Stimulated activated CD8-positive, alpha-beta memory T cell treated with anti-CD3 and anti-CD28 coated beads, Interleukin-15, amount 100 ng/mL, for 24 hours (primary cell): Measurements from ENCODE around the gene TNN.
"Not testable (repeated sequence)": the region's sequence is repeated elsewhere in the genome, so short reads cannot be mapped to it uniquely, and the experiment has no call there.

Source experiments
- DNase-seq: peaks from one replicate; pipeline ENCODE4 v3.0.0-alpha.2; 2020; ENCODE audit warnings: low read depth

Gene TNN, protein sequence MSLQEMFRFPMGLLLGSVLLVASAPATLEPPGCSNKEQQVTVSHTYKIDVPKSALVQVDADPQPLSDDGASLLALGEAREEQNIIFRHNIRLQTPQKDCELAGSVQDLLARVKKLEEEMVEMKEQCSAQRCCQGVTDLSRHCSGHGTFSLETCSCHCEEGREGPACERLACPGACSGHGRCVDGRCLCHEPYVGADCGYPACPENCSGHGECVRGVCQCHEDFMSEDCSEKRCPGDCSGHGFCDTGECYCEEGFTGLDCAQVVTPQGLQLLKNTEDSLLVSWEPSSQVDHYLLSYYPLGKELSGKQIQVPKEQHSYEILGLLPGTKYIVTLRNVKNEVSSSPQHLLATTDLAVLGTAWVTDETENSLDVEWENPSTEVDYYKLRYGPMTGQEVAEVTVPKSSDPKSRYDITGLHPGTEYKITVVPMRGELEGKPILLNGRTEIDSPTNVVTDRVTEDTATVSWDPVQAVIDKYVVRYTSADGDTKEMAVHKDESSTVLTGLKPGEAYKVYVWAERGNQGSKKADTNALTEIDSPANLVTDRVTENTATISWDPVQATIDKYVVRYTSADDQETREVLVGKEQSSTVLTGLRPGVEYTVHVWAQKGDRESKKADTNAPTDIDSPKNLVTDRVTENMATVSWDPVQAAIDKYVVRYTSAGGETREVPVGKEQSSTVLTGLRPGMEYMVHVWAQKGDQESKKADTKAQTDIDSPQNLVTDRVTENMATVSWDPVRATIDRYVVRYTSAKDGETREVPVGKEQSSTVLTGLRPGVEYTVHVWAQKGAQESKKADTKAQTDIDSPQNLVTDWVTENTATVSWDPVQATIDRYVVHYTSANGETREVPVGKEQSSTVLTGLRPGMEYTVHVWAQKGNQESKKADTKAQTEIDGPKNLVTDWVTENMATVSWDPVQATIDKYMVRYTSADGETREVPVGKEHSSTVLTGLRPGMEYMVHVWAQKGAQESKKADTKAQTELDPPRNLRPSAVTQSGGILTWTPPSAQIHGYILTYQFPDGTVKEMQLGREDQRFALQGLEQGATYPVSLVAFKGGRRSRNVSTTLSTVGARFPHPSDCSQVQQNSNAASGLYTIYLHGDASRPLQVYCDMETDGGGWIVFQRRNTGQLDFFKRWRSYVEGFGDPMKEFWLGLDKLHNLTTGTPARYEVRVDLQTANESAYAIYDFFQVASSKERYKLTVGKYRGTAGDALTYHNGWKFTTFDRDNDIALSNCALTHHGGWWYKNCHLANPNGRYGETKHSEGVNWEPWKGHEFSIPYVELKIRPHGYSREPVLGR (N-terminal part only)

GRCh38 chr1:175067362-175068106, at the start of gene TNN:
TNN (plus strand) TSS chr1:175067833; CDS start chr1:175077419, 9,586 bp downstream.
- no peak for DNase-seq

DNA sequence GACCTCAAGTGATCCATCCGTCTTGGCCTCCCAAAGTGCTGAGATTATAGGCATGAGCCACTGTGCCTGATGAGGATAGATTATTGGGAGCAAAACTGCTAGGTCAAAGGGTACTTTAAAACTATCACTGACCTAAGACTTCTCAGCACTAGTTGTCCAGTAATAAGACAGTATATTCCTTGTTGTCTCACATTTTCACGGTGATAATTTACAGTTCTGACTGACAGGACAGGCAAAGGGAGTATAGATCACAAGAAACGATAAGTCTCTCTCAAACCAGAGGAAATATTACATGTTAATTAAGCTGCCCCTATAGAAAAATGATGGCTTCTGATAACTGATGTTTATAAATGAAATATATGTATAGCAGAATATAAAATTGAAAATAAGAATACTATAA, 48.1 kb upstream of the TNN start:
- no peak for DNase-seq

GRCh38 chr1:175023043-175023921, 44.4 kb upstream of the TNN start, which contains the start of gene MRPS14:
MRPS14 (minus strand) TSS chr1:175023425; CDS start chr1:175023408, 17 bp downstream.
- peak; percentile 88 for DNase-seq

DNA sequence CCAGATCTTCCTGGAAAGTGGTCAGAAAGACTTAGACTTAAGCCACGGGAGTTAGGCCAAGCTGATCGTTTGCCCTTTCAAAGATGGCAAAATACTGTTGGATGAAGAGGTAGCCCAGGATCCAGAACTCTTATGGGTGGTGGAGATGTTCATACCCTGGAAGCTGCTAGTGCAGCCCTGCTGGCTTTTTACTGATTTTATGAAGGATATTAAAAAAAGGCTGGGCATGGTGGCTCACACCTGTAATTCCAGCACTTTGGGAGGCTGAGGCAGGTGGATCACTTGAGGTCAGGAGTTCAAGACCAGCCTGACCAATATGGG, 43.8 kb upstream of the TNN start:
- not testable (repeated sequence) for DNase-seq

DNA sequence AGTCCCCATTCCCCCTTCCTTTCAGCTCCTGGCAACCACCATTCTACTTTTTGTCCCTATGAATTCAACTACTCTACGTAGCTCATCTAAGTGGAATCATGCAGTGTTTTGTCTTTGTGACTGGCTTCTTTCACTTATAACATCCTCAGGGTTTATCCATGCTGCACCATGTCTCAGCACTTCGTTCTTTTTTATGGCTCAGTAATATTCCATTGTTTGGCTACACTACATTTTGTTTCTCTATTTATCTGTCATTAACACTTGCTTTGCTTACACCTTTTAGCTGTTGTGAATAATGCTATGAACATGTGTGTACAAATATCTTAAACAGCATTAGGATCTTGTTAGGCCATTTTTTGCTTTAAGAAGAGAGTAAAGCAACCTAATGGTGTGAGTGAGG, 42.9 kb upstream of the TNN start:
- no peak for DNase-seq

DNA sequence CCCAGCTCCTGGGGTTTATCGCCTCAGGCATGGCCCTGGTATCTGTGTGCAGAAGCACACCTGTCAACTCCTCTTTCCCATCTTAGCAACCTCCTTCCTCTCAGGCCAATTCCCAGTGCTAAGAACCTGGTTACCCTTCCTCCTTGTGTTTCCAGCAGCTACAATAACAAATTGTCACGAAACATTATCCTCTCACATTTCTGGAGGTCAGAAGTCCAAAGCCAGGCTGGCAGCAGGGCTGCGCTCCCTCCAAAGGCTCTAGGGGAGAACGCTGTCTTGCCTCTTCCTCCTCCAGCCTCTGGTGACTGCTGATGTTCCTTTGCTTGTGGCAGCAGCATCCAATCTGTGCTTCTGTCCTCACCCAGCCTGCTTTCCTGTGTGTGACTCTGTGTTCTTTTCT, 33.7 kb upstream of the TNN start:
- no peak for DNase-seq

GRCh38 chr1:175034775-175035174, 32.9 kb upstream of the TNN start:
- no peak for DNase-seq

DNA sequence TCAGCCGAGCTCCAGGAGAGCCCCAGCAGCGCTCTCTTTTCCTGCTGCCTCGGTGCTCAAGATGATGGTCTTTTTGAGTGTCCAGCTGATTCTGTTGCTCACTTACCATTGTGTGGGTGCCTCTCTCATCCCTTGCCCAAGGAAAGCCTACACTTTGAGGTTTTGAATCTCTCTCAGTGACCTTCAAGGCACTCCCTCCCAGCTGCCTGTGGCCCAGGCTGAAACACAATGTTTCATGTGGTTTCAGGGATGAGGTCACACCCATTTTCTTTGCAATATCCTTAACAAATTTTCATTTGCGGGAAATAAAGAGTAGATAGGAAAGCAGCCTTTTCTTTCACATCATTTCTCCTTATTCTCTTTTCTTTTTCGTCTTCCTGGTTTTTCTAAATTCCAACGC, 31.8 kb upstream of the TNN start:
- no peak for DNase-seq

- no peak for DNase-seq
Observed at GRCh38 chr1:175036476-175036875, 31.2 kb upstream of the TNN start.

GRCh38 chr1:175037416-175037815, 30.2 kb upstream of the TNN start:
- DNase-seq = no peak

DNA sequence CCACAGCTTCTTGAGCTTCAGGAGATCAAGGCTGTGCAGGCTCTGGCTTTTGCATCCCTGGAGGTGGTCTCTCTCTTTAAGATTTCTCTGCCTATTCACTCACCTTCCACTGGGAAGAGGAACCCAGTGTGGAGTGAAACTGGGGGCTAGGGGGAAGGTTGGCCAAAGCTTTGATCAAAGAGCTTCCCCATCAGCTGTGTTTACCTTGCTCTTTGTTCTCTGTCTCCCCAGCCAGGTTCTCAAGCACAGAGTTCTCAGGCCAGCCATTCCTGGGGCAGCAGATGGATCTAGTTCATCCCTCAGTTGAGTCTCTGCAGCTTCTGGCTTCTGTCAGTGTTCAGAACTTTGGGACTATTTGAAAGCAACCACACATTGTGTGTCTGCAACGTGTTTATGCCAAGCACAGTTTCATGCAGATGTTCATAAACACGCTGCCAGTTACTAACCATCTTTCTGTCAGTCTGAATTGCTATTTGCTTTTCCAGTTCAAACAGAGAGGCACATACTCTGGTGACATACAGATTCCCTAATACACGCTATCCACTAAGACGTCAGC, 27.2 kb upstream of the TNN start:
- no peak for DNase-seq

DNA sequence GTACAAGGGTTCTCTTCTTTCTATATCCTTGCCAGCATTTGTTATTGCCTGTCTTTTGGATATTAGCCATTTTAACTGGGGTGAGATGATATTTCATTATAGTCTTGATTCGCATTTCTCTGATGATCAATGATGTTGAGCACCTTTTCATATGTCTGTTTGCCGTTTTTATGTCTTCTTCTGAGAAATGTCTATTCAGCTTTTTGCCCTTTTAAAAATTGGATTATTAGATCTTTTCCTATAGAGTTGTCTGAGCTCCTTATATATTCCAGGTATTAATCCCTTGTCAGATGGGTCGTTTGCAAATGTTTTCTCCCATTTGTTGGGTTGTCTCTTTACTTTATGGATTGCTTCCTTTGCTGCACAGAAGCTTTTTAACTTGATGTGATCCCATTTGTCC, 25.0 kb upstream of the TNN start:
- DNase-seq = no peak

GRCh38 chr1:175043824-175044223, 23.8 kb upstream of the TNN start:
- DNase-seq = no peak

GRCh38 chr1:175044591-175044990, 23.0 kb upstream of the TNN start:
- DNase-seq = not testable (repeated sequence)

DNA sequence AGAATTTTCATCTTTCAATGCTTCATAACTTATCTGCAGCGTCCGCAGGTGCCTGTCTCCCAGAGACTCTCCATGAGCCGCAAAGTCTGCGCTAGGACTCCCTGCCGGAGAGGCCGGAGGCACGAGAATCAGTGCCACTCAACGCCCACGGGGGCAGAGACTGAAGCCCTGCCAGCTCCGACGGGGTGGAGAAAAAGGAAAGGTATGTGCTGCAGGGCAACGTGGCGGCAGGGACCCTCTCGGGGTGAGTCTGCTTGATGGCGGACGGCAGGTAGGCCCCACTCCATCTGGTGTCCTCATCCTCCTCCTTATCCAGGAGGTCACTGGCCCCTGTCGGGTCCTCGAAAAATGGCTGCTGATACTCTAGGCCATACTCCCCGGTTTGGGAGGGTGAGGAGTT, 22.5 kb upstream of the TNN start:
- DNase-seq = no peak

DNA sequence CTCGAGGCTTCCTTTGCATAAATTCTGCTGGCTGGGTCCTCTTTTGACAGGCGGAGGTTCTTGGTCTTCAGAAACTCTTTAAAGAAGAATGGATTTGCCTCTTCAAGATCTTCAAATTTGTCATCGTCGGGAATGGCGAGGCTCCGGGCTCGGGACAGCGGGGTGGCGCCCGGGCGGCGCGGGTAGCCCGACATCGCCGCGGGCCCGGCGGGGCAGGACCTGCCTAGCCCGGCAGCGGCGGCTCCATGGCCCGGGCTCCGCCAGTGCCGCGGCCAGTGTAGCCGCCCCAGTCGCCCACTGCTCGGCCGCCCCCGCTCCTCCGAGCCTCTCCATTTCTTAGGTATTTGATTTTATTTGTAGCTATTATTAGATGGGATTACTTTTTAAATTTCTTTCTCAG, 22.1 kb upstream of the TNN start:
- no peak for DNase-seq

- DNase-seq = no peak
Observed at GRCh38 chr1:175050992-175051391, 16.6 kb upstream of the TNN start.

GRCh38 chr1:175054736-175055135, 12.9 kb upstream of the TNN start:
- DNase-seq = no peak

- DNase-seq = no peak
Observed at GRCh38 chr1:175062339-175062738, 5.3 kb upstream of the TNN start.

GRCh38 chr1:175062858-175063257, 4.8 kb upstream of the TNN start:
- no peak for DNase-seq
